ENCODE results near the gene TNRC18. TPM values are rescaled to one million over a fixed set of nuclear protein-coding genes. Genes with fewer than 3 reads are reported as not detected.
A peak's percentile ranks its signal among the peaks of the same experiment; 100 is the strongest.

TNRC18 gene
- total and polyA plus RNA-seq, 9 of the 15 experiments (the other 6 are each of a cell fraction or from before 2014, with no cell fraction given): 0.03 to 43.2 (median 18.0) TPM

- TF ChIP-seq TRIM24 (IDR thresholded peaks at IDR 0.05) (peak in 1 of 2 experiments; percentile 24; a peak in 1 of 4 replicates), GABPA (tag; conservative IDR thresholded peaks at IDR 0.05; ENCODE audit: low read depth) (peak; percentile 5; the same call in 1 of the 2 replicates), THRAP3 (IDR thresholded peaks at IDR 0.05; ENCODE audit: borderline replicate concordance) (no peak), HDAC8 (tag; IDR thresholded peaks at IDR 0.05) (no peak), ZNF395 (CRISPR knock-in tag; IDR thresholded peaks at IDR 0.05) (no peak), TBP (optimal IDR thresholded peaks at IDR 0.05; ENCODE audit: low read depth, low read length) (peak; percentile 39), NR4A1 (CRISPR knock-in tag; IDR thresholded peaks at IDR 0.05) (no peak), NR4A1 (tag; IDR thresholded peaks at IDR 0.05) (no peak), ZNF347 (CRISPR knock-in tag; IDR thresholded peaks at IDR 0.05; ENCODE audit: low read depth) (no peak), HNRNPUL1 (IDR thresholded peaks at IDR 0.05; ENCODE audit: low read length) (no peak), HNRNPK (IDR thresholded peaks at IDR 0.05; ENCODE audit: low read depth, low read length, poor library complexity, severe bottlenecking) (no peak), DMBX1 (CRISPR knock-in tag; IDR thresholded peaks at IDR 0.05; ENCODE audit: borderline replicate concordance) (0 out of 2 replicates have a peak, but pooled peaks have one; percentile 18), ETS2 (tag; IDR thresholded peaks at IDR 0.05; ENCODE audit: borderline replicate concordance, poor library complexity, severe bottlenecking) (no peak), UBTF (IDR thresholded peaks at IDR 0.05; ENCODE audit: borderline replicate concordance in 1 of 2, low read depth in 2 of 2, low read length in 2 of 2) (peak in 1 of 2 experiments; percentile 63; a peak in 2 of 4 replicates)
- TF ChIP-seq, protein P1, sequence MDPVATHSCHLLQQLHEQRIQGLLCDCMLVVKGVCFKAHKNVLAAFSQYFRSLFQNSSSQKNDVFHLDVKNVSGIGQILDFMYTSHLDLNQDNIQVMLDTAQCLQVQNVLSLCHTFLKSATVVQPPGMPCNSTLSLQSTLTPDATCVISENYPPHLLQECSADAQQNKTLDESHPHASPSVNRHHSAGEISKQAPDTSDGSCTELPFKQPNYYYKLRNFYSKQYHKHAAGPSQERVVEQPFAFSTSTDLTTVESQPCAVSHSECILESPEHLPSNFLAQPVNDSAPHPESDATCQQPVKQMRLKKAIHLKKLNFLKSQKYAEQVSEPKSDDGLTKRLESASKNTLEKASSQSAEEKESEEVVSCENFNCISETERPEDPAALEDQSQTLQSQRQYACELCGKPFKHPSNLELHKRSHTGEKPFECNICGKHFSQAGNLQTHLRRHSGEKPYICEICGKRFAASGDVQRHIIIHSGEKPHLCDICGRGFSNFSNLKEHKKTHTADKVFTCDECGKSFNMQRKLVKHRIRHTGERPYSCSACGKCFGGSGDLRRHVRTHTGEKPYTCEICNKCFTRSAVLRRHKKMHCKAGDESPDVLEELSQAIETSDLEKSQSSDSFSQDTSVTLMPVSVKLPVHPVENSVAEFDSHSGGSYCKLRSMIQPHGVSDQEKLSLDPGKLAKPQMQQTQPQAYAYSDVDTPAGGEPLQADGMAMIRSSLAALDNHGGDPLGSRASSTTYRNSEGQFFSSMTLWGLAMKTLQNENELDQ (CRISPR knock-in tag; IDR thresholded peaks at IDR 0.05; ENCODE audit: borderline replicate concordance): no peak
- TF ChIP-seq, protein P2, sequence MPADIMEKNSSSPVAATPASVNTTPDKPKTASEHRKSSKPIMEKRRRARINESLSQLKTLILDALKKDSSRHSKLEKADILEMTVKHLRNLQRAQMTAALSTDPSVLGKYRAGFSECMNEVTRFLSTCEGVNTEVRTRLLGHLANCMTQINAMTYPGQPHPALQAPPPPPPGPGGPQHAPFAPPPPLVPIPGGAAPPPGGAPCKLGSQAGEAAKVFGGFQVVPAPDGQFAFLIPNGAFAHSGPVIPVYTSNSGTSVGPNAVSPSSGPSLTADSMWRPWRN (IDR thresholded peaks at IDR 0.05; ENCODE audit: low read depth): no peak
- TF ChIP-seq, protein P3, sequence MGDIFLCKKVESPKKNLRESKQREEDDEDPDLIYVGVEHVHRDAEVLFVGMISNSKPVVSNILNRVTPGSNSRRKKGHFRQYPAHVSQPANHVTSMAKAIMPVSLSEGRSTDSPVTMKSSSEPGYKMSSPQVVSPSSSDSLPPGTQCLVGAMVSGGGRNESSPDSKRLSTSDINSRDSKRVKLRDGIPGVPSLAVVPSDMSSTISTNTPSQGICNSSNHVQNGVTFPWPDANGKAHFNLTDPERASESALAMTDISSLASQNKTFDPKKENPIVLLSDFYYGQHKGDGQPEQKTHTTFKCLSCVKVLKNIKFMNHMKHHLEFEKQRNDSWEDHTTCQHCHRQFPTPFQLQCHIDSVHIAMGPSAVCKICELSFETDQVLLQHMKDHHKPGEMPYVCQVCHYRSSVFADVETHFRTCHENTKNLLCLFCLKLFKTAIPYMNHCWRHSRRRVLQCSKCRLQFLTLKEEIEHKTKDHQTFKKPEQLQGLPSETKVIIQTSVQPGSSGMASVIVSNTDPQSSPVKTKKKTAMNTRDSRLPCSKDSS (IDR thresholded peaks at IDR 0.05; ENCODE audit: low read depth, partially characterized antibody): no peak
These were observed 528 bp upstream of the TNRC18 start (continued) for GRCh38 chr7:5423976-5424748.
